GM23338 (cell line): ENCODE measurements around the gene PCBP2. TPM values are rescaled to one million over a fixed set of nuclear protein-coding genes. Genes with fewer than 3 reads are reported as not detected.

Source experiments
- ATAC-seq: fragments of 200-7000 bp; cut with Tn5 transposase; 3 replicates; pipeline ENCODE4 v1.9.1; 2020
- DNase-seq: peaks from one replicate; pipeline ENCODE4 v3.0.0-alpha.2; 2015; ENCODE audit warnings: low spot score
- H2AFZ ChIP-seq: fragments of 200-600 bp; sonication (generic); 2 replicates; pipeline ENCODE4 v1.8.0; 2016; ENCODE audit warnings: antibody characterized with exemption, mild to moderate bottlenecking, moderate library complexity
- H3F3A ChIP-seq: fragments of 200-600 bp; sonication (generic); replicated peaks from 2 replicates; pipeline ENCODE4 v1.8.0; 2017; ENCODE audit warnings: antibody characterized with exemption, mixed run types, low read depth
- H3K27ac ChIP-seq: fragments of 200-600 bp; sonication (generic); 2 replicates; pipeline ENCODE4 v1.6.1; 2016; ENCODE audit warnings: low read depth
- H3K27me3 ChIP-seq: fragments of 200-600 bp; sonication (generic); 2 replicates; pipeline ENCODE4 v1.8.0; 2016; ENCODE audit warnings: mild to moderate bottlenecking, mixed run types, moderate library complexity; ENCODE audit not compliant: insufficient read depth
- H3K36me3 ChIP-seq: fragments of 200-600 bp; sonication (generic); 2 replicates; pipeline ENCODE4 v1.8.0; 2016; ENCODE audit warnings: mild to moderate bottlenecking; ENCODE audit not compliant: insufficient read depth
- H3K4me1 ChIP-seq: fragments of 200-600 bp; sonication (generic); 2 replicates; pipeline ENCODE4 v1.8.0; 2016; ENCODE audit warnings: mild to moderate bottlenecking, moderate library complexity; ENCODE audit not compliant: insufficient read depth
- H3K4me2 ChIP-seq: fragments of 200-600 bp; sonication (generic); 2 replicates; pipeline ENCODE4 v1.7.1; 2017; ENCODE audit warnings: mixed run types
- H3K4me3 ChIP-seq: fragments of 200-600 bp; sonication (generic); 2 replicates; pipeline ENCODE4 v1.6.1; 2016; ENCODE audit warnings: mixed run types
- H3K79me2 ChIP-seq: fragments of 200-600 bp; sonication (generic); replicated peaks from 2 replicates; pipeline ENCODE4 v1.8.0; 2017; ENCODE audit warnings: mild to moderate bottlenecking; ENCODE audit not compliant: insufficient read depth
- H3K9me2 ChIP-seq: fragments of 200-600 bp; sonication (generic); 2 replicates; pipeline ENCODE4 v1.8.0; 2017; ENCODE audit not compliant: insufficient read depth
- H4K20me1 ChIP-seq: fragments of 200-600 bp; sonication (generic); replicated peaks from 2 replicates; pipeline ENCODE4 v1.8.0; 2017; ENCODE audit warnings: mild to moderate bottlenecking; ENCODE audit not compliant: insufficient read depth
- H3K27ac Mint-ChIP-seq: 2 replicates; pipeline ENCODE4 v1.8.0; 2020; ENCODE audit warnings: inconsistent platforms, mild to moderate bottlenecking, moderate library complexity, mixed read lengths
- H3K27me3 Mint-ChIP-seq: 3 replicates; pipeline ENCODE4 v1.8.0; 2022; ENCODE audit warnings: low read depth, mild to moderate bottlenecking, moderate library complexity, mixed read lengths, inconsistent platforms; ENCODE audit not compliant: insufficient read depth, poor library complexity
- H3K36me3 Mint-ChIP-seq: 3 replicates; pipeline ENCODE4 v1.8.0; 2021; ENCODE audit warnings: low read depth, mild to moderate bottlenecking, inconsistent platforms, moderate library complexity, mixed read lengths
- H3K4me1 Mint-ChIP-seq: 3 replicates; pipeline ENCODE4 v1.8.0; 2020; ENCODE audit warnings: mild to moderate bottlenecking, inconsistent platforms, mixed read lengths
- H3K4me3 Mint-ChIP-seq: 3 replicates; pipeline ENCODE4 v1.8.0; 2021; ENCODE audit warnings: moderate library complexity, mild to moderate bottlenecking, inconsistent platforms, mixed read lengths
- H3K9me3 Mint-ChIP-seq: 3 replicates; pipeline ENCODE4 v1.8.0; 2020; ENCODE audit warnings: moderate library complexity, mild to moderate bottlenecking, inconsistent platforms, mixed read lengths
- CREB1 ChIP-seq: fragments of 250-450 bp; sonication (Bioruptor Pico); IDR thresholded peaks from 2 replicates; pipeline ENCODE4 v1.5.0; 2020; ENCODE audit warnings: low read depth, mild to moderate bottlenecking, moderate library complexity
- JUNB ChIP-seq: IDR thresholded peaks from one replicate; pipeline ENCODE4 v1.6.1; 2016; ENCODE audit warnings: antibody characterized with exemption; ENCODE audit not compliant: unreplicated experiment
- NANOG ChIP-seq: IDR thresholded peaks from 2 replicates; pipeline ENCODE4 v1.6.1; 2016; ENCODE audit warnings: antibody characterized with exemption, borderline replicate concordance
- POLR2AphosphoS5 ChIP-seq: IDR thresholded peaks from 2 replicates; pipeline ENCODE4 v1.6.1; 2016; ENCODE audit warnings: antibody characterized with exemption, low read depth
- ZNF331 ChIP-seq: fragments of 250-450 bp; sonication (Bioruptor Pico); IDR thresholded peaks from 2 replicates; pipeline ENCODE4 v1.5.0; 2020; ENCODE audit warnings: low read depth, mild to moderate bottlenecking, moderate library complexity
- ZNF462 ChIP-seq: fragments of 250-450 bp; sonication (Bioruptor Pico); IDR thresholded peaks from 2 replicates; pipeline ENCODE4 v1.5.0; 2020; ENCODE audit warnings: mild to moderate bottlenecking, moderate library complexity
- polyA plus RNA-seq: library from polyadenylated mRNA; unstranded; fragments of >200 nt; fragmentation: Nextera tagmentation; extraction: Ambion mirVana; gene quantifications from 2 replicates; pipeline ENCODE4 v1.2.1, GENCODE V29; 2016
- total RNA-seq: library from RNA; depleted of rRNA; stranded (reverse); fragments of >200 nt; shearing (Covaris generic); gene quantifications from 2 replicates; pipeline ENCODE4 v1.2.3, GENCODE V29; 2014
- TF ChIP-seq, protein P1 (sequence below): IDR thresholded peaks from one replicate; pipeline ENCODE4 v1.6.1; 2018; ENCODE audit warnings: antibody characterized with exemption; ENCODE audit not compliant: unreplicated experiment
- TF ChIP-seq, protein P2 (sequence below), 2 experiments: fragments of 200-600 bp in 1 of 2; sonication (generic) in 1 of 2; conservative IDR thresholded peaks; 2 replicates each; pipeline versions ENCODE4 v1.5.1 to v1.6.1; 2016 to 2017; ENCODE audit warnings: antibody characterized with exemption in 2 of 2, low read depth in 2 of 2, mild to moderate bottlenecking in 2 of 2, moderate library complexity in 1 of 2

PCBP2 gene
- total and polyA plus RNA-seq, 2 experiments from 2014 or later, result 397 to 676 TPM

- Histone ChIP-seq H2AFZ (peak within 1 kb of the TSS; percentile 83), H3K9me2 (no peaks in the 10 kb centered on the region), H3K4me1 (peaks cover 28% of the 10 kb centered on the region), H3K4me3 (peak within 1 kb of the TSS; percentile 73), H4K20me1 (peaks cover 11% of the 10 kb centered on the region), H3K79me2 (peaks cover 33% of the 10 kb centered on the region), H3F3A (peaks cover 16% of the 10 kb centered on the region; the same call in 1 of the 2 replicates), H3K27ac (peak within 1 kb of the TSS; percentile 97), H3K4me2 (peak within 1 kb of the TSS; percentile 82), H3K27me3 (no peaks in the 10 kb centered on the region), H3K36me3 (peaks cover 21% of the 10 kb centered on the region)
- peak; percentile 98 for ATAC-seq
- Mint-ChIP-seq H3K27me3 (peaks cover 10% of the 10 kb centered on the region), H3K27ac (peak within 1 kb of the TSS; percentile 96), H3K9me3 (no peaks in the 10 kb centered on the region; the same call in 2 of the 3 replicates), H3K4me3 (peak within 1 kb of the TSS; percentile 90), H3K36me3 (peaks cover 31% of the 10 kb centered on the region), H3K4me1 (peaks cover 21% of the 10 kb centered on the region)
- peak; percentile 94 for TF ChIP-seq POLR2AphosphoS5
- TF ChIP-seq JUNB, result no peak
- TF ChIP-seq CREB1 (CRISPR knock-in tag), result peak; percentile 29; the same call in 1 of the 2 replicates
- peak; percentile 100 for DNase-seq
These were observed 10.7 kb upstream of the PCBP2 start, which contains the start of gene PRR13 for GRCh38 chr12:53441040-53441833. Gene PRR13, plus strand, starts transcription at chr12:53441734. Its CDS starts 981 bp downstream, at chr12:53442715.

DNA sequence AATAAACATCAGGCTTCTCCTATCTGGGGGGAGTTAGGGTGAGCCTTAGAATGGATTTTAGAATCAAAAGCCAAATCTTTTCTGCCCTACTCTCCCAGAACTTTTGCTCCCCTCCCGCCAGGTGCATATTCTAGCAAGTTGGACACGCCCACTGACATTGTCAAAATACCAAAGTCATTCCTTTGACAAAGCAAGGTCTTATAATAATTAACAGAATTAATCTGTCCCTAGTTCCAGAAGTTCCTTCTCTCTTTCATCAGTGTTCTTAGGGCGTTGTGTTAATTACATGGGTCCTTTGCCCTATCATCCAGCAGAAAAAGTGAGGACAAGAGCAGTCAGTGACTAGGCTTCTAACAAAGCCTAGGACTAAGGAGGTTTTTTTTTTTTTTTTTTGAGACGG, 7.9 kb upstream of the PCBP2 start:
- Histone ChIP-seq H3K27ac (peak overlapping the region; percentile 22), H3K27me3 (no peaks in the 10 kb centered on the region), H3F3A (peaks cover 16% of the 10 kb centered on the region; the same call in 1 of the 2 replicates), H3K4me1 (peaks cover 28% of the 10 kb centered on the region), H2AFZ (no peak overlapping the region), H3K36me3 (peaks cover 26% of the 10 kb centered on the region), H3K4me3 (peak overlapping the region; percentile 73; the same call in 1 of the 2 replicates), H4K20me1 (peaks cover 11% of the 10 kb centered on the region), H3K4me2 (peak overlapping the region; percentile 73), H3K79me2 (peaks cover 33% of the 10 kb centered on the region), H3K9me2 (no peaks in the 10 kb centered on the region)
- no peak for ATAC-seq
- peak; percentile 60 for DNase-seq
- Mint-ChIP-seq H3K27ac (peak overlapping the region; percentile 56), H3K36me3 (peaks cover 46% of the 10 kb centered on the region), H3K4me3 (peak overlapping the region; percentile 18; the same call in 1 of the 3 replicates), H3K4me1 (peaks cover 21% of the 10 kb centered on the region), H3K9me3 (no peaks in the 10 kb centered on the region; the same call in 2 of the 3 replicates), H3K27me3 (peaks cover 11% of the 10 kb centered on the region)
- TF ChIP-seq ZNF462 (CRISPR knock-in tag), result no peak
- TF ChIP-seq NANOG, result no peak
- TF ChIP-seq CREB1 (CRISPR knock-in tag), result no peak
- TF ChIP-seq, protein P1, sequence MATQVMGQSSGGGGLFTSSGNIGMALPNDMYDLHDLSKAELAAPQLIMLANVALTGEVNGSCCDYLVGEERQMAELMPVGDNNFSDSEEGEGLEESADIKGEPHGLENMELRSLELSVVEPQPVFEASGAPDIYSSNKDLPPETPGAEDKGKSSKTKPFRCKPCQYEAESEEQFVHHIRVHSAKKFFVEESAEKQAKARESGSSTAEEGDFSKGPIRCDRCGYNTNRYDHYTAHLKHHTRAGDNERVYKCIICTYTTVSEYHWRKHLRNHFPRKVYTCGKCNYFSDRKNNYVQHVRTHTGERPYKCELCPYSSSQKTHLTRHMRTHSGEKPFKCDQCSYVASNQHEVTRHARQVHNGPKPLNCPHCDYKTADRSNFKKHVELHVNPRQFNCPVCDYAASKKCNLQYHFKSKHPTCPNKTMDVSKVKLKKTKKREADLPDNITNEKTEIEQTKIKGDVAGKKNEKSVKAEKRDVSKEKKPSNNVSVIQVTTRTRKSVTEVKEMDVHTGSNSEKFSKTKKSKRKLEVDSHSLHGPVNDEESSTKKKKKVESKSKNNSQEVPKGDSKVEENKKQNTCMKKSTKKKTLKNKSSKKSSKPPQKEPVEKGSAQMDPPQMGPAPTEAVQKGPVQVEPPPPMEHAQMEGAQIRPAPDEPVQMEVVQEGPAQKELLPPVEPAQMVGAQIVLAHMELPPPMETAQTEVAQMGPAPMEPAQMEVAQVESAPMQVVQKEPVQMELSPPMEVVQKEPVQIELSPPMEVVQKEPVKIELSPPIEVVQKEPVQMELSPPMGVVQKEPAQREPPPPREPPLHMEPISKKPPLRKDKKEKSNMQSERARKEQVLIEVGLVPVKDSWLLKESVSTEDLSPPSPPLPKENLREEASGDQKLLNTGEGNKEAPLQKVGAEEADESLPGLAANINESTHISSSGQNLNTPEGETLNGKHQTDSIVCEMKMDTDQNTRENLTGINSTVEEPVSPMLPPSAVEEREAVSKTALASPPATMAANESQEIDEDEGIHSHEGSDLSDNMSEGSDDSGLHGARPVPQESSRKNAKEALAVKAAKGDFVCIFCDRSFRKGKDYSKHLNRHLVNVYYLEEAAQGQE, result no peak
- TF ChIP-seq ZNF331 (CRISPR knock-in tag), result no peak
- TF ChIP-seq, protein P2, sequence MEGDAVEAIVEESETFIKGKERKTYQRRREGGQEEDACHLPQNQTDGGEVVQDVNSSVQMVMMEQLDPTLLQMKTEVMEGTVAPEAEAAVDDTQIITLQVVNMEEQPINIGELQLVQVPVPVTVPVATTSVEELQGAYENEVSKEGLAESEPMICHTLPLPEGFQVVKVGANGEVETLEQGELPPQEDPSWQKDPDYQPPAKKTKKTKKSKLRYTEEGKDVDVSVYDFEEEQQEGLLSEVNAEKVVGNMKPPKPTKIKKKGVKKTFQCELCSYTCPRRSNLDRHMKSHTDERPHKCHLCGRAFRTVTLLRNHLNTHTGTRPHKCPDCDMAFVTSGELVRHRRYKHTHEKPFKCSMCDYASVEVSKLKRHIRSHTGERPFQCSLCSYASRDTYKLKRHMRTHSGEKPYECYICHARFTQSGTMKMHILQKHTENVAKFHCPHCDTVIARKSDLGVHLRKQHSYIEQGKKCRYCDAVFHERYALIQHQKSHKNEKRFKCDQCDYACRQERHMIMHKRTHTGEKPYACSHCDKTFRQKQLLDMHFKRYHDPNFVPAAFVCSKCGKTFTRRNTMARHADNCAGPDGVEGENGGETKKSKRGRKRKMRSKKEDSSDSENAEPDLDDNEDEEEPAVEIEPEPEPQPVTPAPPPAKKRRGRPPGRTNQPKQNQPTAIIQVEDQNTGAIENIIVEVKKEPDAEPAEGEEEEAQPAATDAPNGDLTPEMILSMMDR (conservative IDR thresholded peaks at IDR 0.05; ENCODE audit: low read depth in 2 of 2), result no peak
- no peak for TF ChIP-seq JUNB
